ENCODE measurements around the gene ELMO1.

- TF ChIP-seq CTCF (IDR thresholded peaks at IDR 0.05) (no peak), POLR2A (IDR thresholded peaks at IDR 0.05) (no peak)
Measured at GRCh38 chr7:37380831-37381230, 67.8 kb downstream of the ELMO1 start.

Measured in body of pancreas (tissue), 4 donors.